ENCODE data around the gene GPR4. TPM values are rescaled to one million over a fixed set of nuclear protein-coding genes. Genes with fewer than 3 reads are reported as not detected.

The GPR4 gene
- total RNA-seq, 2 experiments from 2014 or later = not detected

GRCh38 chr19:45587873-45588272 lies 14.1 kb downstream of the GPR4 start:
- no peak for DNase-seq
- Mint-ChIP-seq H3K4me1 (peaks cover 19% of the 10 kb centered on the region), H3K27ac (no peak overlapping the region), H3K27me3 (peaks cover 28% of the 10 kb centered on the region), H3K36me3 (ENCODE audit: low read depth) (peaks cover 4% of the 10 kb centered on the region), H3K9me3 (ENCODE audit: low read depth) (no peaks in the 10 kb centered on the region), H3K4me3 (no peak overlapping the region)
- no peak for ATAC-seq
- CTCF ChIA-PET = no interaction called here
- POLR2A ChIA-PET = interaction anchor here (0.6 kb wide), 1 partner anchor 410 kb away, joined by 3 read pairs; the partner anchor contains the start of gene TRAPPC6A
- intact Hi-C loops (cut with DNase I, micrococcal nuclease) = no loop called here

DNA sequence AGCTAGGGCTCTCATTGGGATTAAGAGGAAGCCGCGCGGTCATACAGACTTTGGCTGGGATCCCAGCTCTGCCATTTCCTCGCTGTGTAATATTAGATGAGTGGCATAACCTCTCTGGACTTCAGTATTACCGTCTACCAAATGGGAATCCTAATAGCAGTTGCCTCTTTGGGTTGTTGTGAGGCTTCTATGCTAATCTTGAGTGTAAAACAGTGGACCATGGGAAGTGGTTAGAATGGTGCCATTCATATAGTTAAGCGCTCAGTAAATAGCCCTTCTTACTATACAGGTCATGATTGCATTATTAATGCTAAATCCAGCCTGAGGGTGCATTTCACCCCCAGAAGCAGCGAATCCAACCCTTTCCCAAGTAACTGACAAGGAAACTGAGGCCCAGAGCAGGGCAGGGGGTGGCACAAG lies 16.8 kb downstream of the GPR4 start:
- intact Hi-C loops (cut with DNase I, micrococcal nuclease) = loop anchor here (2.0 kb wide), 3 partner anchors 26 to 88 kb away; partner anchors contain the start of genes RTN2 (in 1 of the 2) and VASP (in 1 of the 2)

GRCh38 chr19:45584332-45585157 lies 17.5 kb downstream of the GPR4 start, which contains the start of gene OPA3:
Gene OPA3 (minus strand): TSS chr19:45584802. CDS start chr19:45584764, 38 bp downstream.
- Mint-ChIP-seq H3K9me3 (ENCODE audit: low read depth) (no peaks in the 10 kb centered on the region), H3K36me3 (ENCODE audit: low read depth) (peaks cover 14% of the 10 kb centered on the region), H3K27ac (peak within 1 kb of the TSS; percentile 93), H3K4me3 (peak within 1 kb of the TSS; percentile 87), H3K27me3 (peaks cover 2% of the 10 kb centered on the region), H3K4me1 (peaks cover 22% of the 10 kb centered on the region)
- ATAC-seq (peak; percentile 95), DNase-seq (peak; percentile 100)
- POLR2A ChIA-PET = interaction anchor here (0.5 to 1.4 kb wide), 6 partner anchors 9 to 132 kb away, joined by 3 to 9 read pairs (median 4); no protein-coding TSS in a partner anchor
- intact Hi-C loops (cut with DNase I, micrococcal nuclease) = loop anchor here (1.0 to 2.0 kb wide), 23 partner anchors 26 to 318 kb away; partner anchors contain the start of genes QPCTL (in 2 of the 2), RTN2 (in 2 of the 2), DMWD (in 1 of the 2) and ERCC2 (in 1 of the 2)
- CTCF ChIA-PET = interaction anchor here (0.5 to 4.8 kb wide), 8 partner anchors 26 to 108 kb away, joined by 3 to 13 read pairs (median 4); partner anchors contain the start of gene QPCTL

More for the DNA sequence above, 16.8 kb downstream of the GPR4 start:
- Mint-ChIP-seq H3K27me3 (peaks cover 8% of the 10 kb centered on the region), H3K4me1 (peaks cover 22% of the 10 kb centered on the region), H3K9me3 (ENCODE audit: low read depth) (no peaks in the 10 kb centered on the region), H3K36me3 (ENCODE audit: low read depth) (peaks cover 14% of the 10 kb centered on the region), H3K27ac (peak overlapping the region; percentile 92), H3K4me3 (peak overlapping the region; percentile 87)
- DNase-seq = no peak
- ChIA-PET POLR2A (interaction anchor here (0.7 kb wide), 1 partner anchor 55 kb away, joined by 3 read pairs; no protein-coding TSS in a partner anchor), CTCF (interaction anchor here (0.5 to 4.8 kb wide), 5 partner anchors 27 to 107 kb away, joined by 3 to 13 read pairs (median 11); partner anchors contain the start of gene QPCTL)
- no peak for ATAC-seq

GRCh38 chr19:45581576-45581975 lies 20.4 kb downstream of the GPR4 start:
- POLR2A ChIA-PET = interaction anchor here (0.8 kb wide), 1 partner anchor 236 kb away, joined by 3 read pairs; no protein-coding TSS in a partner anchor
- H3K36me3 Mint-ChIP-seq (ENCODE audit: low read depth) = peaks cover 14% of the 10 kb centered on the region

GRCh38 chr19:45578861-45579260 lies 23.2 kb downstream of the GPR4 start:
- Mint-ChIP-seq H3K9me3 (ENCODE audit: low read depth) (no peaks in the 10 kb centered on the region), H3K27me3 (no peaks in the 10 kb centered on the region), H3K27ac (no peak overlapping the region)

More at GRCh38 chr19:45581576-45581975, 20.4 kb downstream of the GPR4 start:
- no peak overlapping the region for H3K4me3 Mint-ChIP-seq
- H3K4me1 Mint-ChIP-seq = peaks cover 30% of the 10 kb centered on the region
- H3K9me3 Mint-ChIP-seq (ENCODE audit: low read depth) = no peaks in the 10 kb centered on the region
- H3K27me3 Mint-ChIP-seq = no peaks in the 10 kb centered on the region
- H3K27ac Mint-ChIP-seq = peak overlapping the region; percentile 42
- no peak for ATAC-seq
- DNase-seq = no peak
- CTCF ChIA-PET = interaction anchor here (1.0 to 4.8 kb wide), 2 partner anchors 23 to 37 kb away, joined by 3 to 13 read pairs; no protein-coding TSS in a partner anchor
- intact Hi-C loops (cut with DNase I, micrococcal nuclease) = no loop called here

DNA sequence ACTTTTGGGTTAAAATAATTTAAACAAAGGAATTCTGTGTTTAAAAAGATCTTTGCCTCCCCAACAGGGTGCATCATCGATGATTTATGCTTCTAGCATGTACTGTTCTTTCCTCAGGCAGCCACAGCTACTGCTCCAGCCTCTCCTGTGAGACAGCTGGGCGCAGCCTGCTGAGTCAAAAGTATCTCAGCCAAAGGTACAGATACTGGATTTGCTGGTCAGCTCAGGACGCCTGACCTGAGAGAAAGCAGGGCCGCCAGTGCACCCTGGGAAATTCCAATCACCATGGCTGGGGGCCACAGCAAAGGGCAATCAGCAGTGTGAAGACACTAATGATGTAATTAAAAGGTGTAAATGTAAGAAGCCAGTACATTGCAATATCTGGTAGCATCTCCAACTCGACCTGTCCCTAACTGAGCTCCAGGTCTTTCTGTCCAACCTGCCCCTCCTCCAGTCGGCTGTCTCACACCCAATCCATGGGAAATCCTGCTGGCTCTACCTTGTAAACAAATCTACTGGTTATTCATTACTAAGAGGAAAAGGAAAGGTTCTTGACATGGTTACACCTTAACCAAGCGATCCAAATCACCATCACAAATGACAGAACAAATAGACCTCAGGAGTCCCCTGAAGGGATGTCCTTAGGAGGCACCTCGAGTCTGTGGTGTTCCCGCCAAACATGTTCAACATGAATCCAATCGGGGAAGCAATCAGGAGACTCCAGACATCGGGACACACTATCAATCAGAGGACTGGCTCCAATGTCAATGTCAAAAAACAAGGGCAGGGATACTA lies 24.7 kb downstream of the GPR4 start:
- Mint-ChIP-seq H3K9me3 (ENCODE audit: low read depth) (no peaks in the 10 kb centered on the region), H3K27me3 (no peaks in the 10 kb centered on the region), H3K36me3 (ENCODE audit: low read depth) (peaks cover 7% of the 10 kb centered on the region), H3K4me1 (peaks cover 17% of the 10 kb centered on the region), H3K4me3 (no peak overlapping the region), H3K27ac (peak overlapping the region; percentile 44)
- POLR2A ChIA-PET = no interaction called here
- CTCF ChIA-PET = interaction anchor here (1.5 kb wide), 1 partner anchor 19 kb away, joined by 6 read pairs; no protein-coding TSS in a partner anchor
- ATAC-seq = no peak
- intact Hi-C loops (cut with DNase I, micrococcal nuclease) = no loop called here
- DNase-seq = no peak

More at GRCh38 chr19:45578861-45579260, 23.2 kb downstream of the GPR4 start:
- CTCF ChIA-PET = no interaction called here
- Mint-ChIP-seq H3K36me3 (ENCODE audit: low read depth) (peaks cover 11% of the 10 kb centered on the region), H3K4me3 (no peak overlapping the region), H3K4me1 (peaks cover 25% of the 10 kb centered on the region)
- POLR2A ChIA-PET = no interaction called here
- no peak for ATAC-seq
- no peak for DNase-seq
- intact Hi-C loops (cut with DNase I, micrococcal nuclease) = no loop called here

GRCh38 chr19:45576682-45577081 lies 25.3 kb downstream of the GPR4 start:
- H3K9me3 Mint-ChIP-seq (ENCODE audit: low read depth) = no peaks in the 10 kb centered on the region
- no peaks in the 10 kb centered on the region for H3K27me3 Mint-ChIP-seq
- H3K36me3 Mint-ChIP-seq (ENCODE audit: low read depth) = peaks cover 5% of the 10 kb centered on the region
- CTCF ChIA-PET = interaction anchor here (1.5 kb wide), 1 partner anchor 18 kb away, joined by 6 read pairs; no protein-coding TSS in a partner anchor
- no peak overlapping the region for H3K27ac Mint-ChIP-seq
- H3K4me3 Mint-ChIP-seq = no peak overlapping the region
- POLR2A ChIA-PET = no interaction called here
- DNase-seq = no peak
- intact Hi-C loops (cut with DNase I, micrococcal nuclease) = no loop called here
- peaks cover 13% of the 10 kb centered on the region for H3K4me1 Mint-ChIP-seq
- no peak for ATAC-seq

DNA sequence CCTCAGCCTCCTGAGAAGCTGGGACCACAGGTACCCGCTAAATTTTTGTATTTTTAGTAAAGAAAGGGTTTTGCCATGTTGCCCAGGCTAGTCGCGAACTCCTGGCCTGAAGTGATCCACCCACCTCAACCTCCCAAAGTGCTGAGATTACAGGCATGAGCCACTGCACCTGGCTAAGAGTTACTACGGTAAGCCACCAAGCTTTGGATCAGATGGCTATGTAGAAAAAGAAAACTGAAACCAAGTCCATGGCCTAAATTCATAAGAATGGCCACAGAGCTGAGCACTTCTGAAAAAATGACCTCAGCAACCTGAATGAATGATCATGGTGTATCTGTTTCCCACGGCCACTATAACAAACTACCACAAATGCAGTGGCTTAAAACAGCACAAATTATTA lies 26.8 kb downstream of the GPR4 start:
- Mint-ChIP-seq H3K4me1 (peaks cover 8% of the 10 kb centered on the region), H3K4me3 (no peak overlapping the region), H3K36me3 (ENCODE audit: low read depth) (peaks cover 2% of the 10 kb centered on the region), H3K27me3 (no peaks in the 10 kb centered on the region), H3K27ac (no peak overlapping the region), H3K9me3 (ENCODE audit: low read depth) (no peaks in the 10 kb centered on the region)
- CTCF ChIA-PET = no interaction called here
- ATAC-seq (no peak), DNase-seq (no peak)
- POLR2A ChIA-PET = interaction anchor here (0.9 kb wide), 1 partner anchor 9 kb away, joined by 4 read pairs; no protein-coding TSS in a partner anchor
- intact Hi-C loops (cut with DNase I, micrococcal nuclease) = no loop called here

DNA sequence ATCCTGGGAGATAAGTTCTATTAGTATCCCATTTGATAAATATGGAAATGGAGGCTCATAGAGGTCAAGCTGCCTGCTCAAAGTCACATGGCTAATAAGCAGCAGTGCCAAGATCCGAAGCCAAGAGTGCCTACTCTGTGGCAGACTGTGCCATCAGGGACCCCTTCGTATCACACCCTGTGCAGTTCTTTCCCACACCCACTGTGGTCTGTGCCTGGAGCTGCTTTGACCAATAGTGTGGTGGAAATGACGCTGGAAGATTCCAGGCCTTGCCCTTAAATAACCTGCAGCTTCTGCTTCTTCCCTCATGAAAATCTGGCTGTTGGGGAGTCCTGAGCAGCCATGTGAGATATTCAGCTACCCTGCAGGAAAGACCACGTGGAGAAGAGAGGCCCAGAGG lies 27.5 kb downstream of the GPR4 start:
- no peaks in the 10 kb centered on the region for H3K27me3 Mint-ChIP-seq

DNA sequence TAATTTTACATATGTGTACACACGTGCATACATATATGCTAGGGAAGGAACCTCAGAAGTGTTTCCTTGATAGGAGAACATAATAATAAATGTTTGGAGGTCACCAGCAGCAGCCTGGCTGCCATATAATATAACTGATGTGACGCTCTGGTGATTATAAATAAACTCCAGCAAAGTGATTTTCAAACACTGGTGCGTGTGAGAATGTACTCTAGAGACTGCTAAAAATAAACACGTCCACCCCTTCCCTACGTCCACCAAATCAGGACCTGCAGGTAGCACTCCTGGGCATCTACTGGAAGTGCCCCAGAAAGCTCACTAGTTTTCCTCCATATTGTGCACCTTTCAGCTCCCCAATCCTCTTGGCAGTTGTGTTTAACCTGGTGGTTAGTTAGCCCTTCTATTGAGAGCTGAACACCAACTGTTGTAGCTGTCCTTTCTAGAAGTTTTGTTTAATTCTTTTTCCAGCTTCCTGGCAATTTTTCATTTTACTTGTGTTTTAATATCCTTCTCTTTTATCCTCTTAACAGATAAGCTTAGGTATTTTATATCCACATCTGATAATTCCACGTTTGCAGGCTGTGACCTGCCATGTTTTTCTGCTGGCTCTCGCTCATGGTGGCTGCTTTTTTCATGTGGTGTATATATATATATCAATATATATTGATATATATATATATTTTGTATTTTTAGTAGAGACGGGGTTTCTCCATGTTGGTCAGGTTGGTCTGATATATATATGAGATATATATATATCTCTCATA lies 30.4 kb downstream of the GPR4 start:
- H3K36me3 Mint-ChIP-seq (ENCODE audit: low read depth) = peaks cover 3% of the 10 kb centered on the region
- DNase-seq (no peak), ATAC-seq (no peak)
- no peaks in the 10 kb centered on the region for H3K9me3 Mint-ChIP-seq (ENCODE audit: low read depth)
- intact Hi-C loops (cut with DNase I, micrococcal nuclease) = no loop called here
- H3K4me1 Mint-ChIP-seq = peaks cover 4% of the 10 kb centered on the region
- H3K27ac Mint-ChIP-seq = no peak overlapping the region
- no peak overlapping the region for H3K4me3 Mint-ChIP-seq
- ChIA-PET CTCF (interaction anchor here (1.0 kb wide), 1 partner anchor 62 kb away, joined by 3 read pairs; no protein-coding TSS in a partner anchor), POLR2A (no interaction called here)
- no peaks in the 10 kb centered on the region for H3K27me3 Mint-ChIP-seq

More for the DNA sequence above, 27.5 kb downstream of the GPR4 start:
- ChIA-PET CTCF (no interaction called here), POLR2A (no interaction called here)
- DNase-seq = no peak
- intact Hi-C loops (cut with DNase I, micrococcal nuclease) = no loop called here
- Mint-ChIP-seq H3K36me3 (ENCODE audit: low read depth) (peaks cover 3% of the 10 kb centered on the region), H3K4me3 (no peak overlapping the region), H3K9me3 (ENCODE audit: low read depth) (no peaks in the 10 kb centered on the region), H3K4me1 (peaks cover 11% of the 10 kb centered on the region), H3K27ac (no peak overlapping the region)
- ATAC-seq = no peak

Measured in activated CD4-positive, alpha-beta T cell treated with anti-CD3 and anti-CD28 coated beads for 36 hours (primary cell).